ENCODE measurements around the gene PINLYP.

- TF ChIP-seq CTCF (IDR thresholded peaks at IDR 0.05; ENCODE audit: low read depth, low read length): no peak
- no peak for TF ChIP-seq POLR2A (IDR thresholded peaks at IDR 0.05; ENCODE audit: extremely low read depth, insufficient read length)
- no peak for TF ChIP-seq MAX (IDR thresholded peaks at IDR 0.05; ENCODE audit: low read depth, low read length)
- no peak for TF ChIP-seq MYC (IDR thresholded peaks at IDR 0.05; ENCODE audit: low read depth, low read length)
Measured at GRCh38 chr19:43610493-43610892, 34.9 kb downstream of the PINLYP start.
